GM21526 (cell line): ENCODE results near the gene ANKS3.

Experiments
- ATAC-seq: cut with Tn5 transposase; IDR thresholded peaks from one replicate; pipeline ENCODE4 v1.9.1; 2021; ENCODE audit warnings: moderate library complexity; ENCODE audit not compliant: unreplicated experiment, low FRiP score

Gene ANKS3

GRCh38 chr16:4696905-4697847, 36.9 kb downstream of the ANKS3 start:
- no peak for ATAC-seq

- ATAC-seq: no peak
Observed at GRCh38 chr16:4696172-4696904, 37.7 kb downstream of the ANKS3 start.

- no peak for ATAC-seq
Observed at GRCh38 chr16:4695473-4696171, 38.4 kb downstream of the ANKS3 start.

GRCh38 chr16:4694642-4695451, 39.2 kb downstream of the ANKS3 start:
- ATAC-seq: no peak

GRCh38 chr16:4693956-4694641, 40.0 kb downstream of the ANKS3 start:
- ATAC-seq: no peak

GRCh38 chr16:4693296-4693955, 40.6 kb downstream of the ANKS3 start, which contains the start of gene NUDT16L1:
Gene NUDT16L1 (plus strand): TSS chr16:4693562. CDS start chr16:4693727, 165 bp downstream.
- ATAC-seq: peak; percentile 84

- ATAC-seq: no peak
Observed at GRCh38 chr16:4692460-4693295, 41.4 kb downstream of the ANKS3 start.

GRCh38 chr16:4691666-4692412, 42.2 kb downstream of the ANKS3 start:
- ATAC-seq: no peak

GRCh38 chr16:4690946-4691665, 43.0 kb downstream of the ANKS3 start:
- ATAC-seq: no peak

- ATAC-seq: no peak
Observed at GRCh38 chr16:4689864-4690704, 44.0 kb downstream of the ANKS3 start.

GRCh38 chr16:4689091-4689671, 44.9 kb downstream of the ANKS3 start:
- no peak for ATAC-seq

GRCh38 chr16:4688674-4689045, 45.4 kb downstream of the ANKS3 start:
- ATAC-seq: no peak

- ATAC-seq: no peak
Observed at GRCh38 chr16:4687946-4688673, 46.0 kb downstream of the ANKS3 start.

GRCh38 chr16:4687416-4687815, 46.7 kb downstream of the ANKS3 start:
- ATAC-seq: no peak
